Activated T-cell treated with anti-CD3 and anti-CD28 coated beads for 1 hour (primary cell): ENCODE data around the gene PLCB1.
"Not testable (repeated sequence)": the region's sequence is repeated elsewhere in the genome, so short reads cannot be mapped to it uniquely, and the experiment has no call there.

ENCODE experiments used
- DNase-seq: peaks from one replicate; pipeline ENCODE4 v3.0.0-alpha.2; 2020; ENCODE audit warnings: low read depth

The PLCB1 gene

DNA sequence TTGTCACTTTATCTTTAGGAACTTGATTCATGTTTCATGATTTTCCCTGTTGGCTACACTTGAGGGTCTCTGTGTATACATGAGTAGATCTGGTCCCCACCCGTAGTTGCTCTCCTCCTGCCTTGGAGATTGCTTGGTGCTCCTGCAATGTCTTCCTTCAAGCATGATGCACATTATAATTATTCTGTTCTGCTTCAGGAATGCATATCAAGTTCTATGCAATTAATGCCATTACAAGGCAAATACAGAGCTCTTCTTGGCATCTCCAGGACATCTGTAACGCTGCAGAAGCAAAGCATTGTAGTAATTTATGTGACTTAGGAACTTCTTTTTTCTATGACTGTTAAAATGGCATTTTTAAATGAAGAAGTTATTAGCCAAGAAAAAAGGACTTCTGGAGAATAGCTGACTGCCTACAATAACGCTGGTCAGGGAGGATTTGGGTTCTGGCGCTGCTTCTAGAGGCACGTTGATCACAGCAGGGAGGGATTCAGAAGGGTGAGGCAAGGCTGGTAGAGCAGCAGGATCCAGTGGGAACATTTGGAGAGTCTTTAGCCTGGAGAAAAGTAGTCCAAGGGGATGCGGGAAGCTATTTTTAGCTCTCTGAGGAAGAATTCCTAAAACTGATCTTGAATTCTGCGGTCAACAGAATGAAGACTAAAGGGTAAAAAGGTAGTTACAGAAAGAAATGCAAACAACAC lies 203.6 kb downstream of the PLCB1 start:
- DNase-seq: no peak

- no peak for DNase-seq
Observed at GRCh38 chr20:8339349-8339748, 207.3 kb downstream of the PLCB1 start.

DNA sequence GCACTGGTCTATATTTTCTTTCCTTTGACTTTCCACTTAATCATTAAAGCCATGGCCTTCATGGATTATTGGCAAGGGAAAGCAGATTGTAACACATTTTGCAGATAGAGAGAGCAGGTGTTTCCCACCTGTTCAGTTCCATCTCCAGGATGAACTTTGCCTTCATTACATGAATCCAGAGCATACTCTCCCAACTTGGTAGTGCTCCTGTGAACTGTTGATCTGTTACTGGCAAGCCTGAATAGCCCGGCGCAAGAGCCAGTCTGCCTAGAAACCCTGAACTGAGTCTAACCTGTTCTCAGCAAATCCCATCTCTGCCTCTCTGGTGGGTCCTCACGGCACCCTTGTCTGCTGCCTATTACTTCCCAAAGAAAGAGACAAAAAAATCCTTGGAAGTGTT lies 210.3 kb downstream of the PLCB1 start:
- DNase-seq: no peak

DNA sequence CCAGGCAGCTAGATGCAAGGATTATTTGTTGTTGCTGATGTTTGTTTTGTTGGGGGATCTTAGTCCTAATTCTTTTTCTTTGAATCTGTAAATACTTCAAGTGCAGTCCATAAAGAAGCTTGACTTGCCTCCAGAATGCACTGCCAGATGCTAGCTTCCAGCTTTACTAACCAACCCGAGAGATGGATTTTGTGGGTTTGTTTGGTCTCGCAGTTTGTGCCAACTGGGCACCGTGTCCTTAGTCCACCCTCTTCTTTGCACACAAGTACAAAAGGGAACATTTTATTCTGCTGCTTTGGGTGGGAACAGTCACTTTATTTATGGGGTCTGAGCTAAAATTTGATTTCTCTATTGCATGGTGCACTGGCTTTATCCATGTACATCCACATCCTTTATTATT lies 212.0 kb downstream of the PLCB1 start:
- DNase-seq: no peak

DNA sequence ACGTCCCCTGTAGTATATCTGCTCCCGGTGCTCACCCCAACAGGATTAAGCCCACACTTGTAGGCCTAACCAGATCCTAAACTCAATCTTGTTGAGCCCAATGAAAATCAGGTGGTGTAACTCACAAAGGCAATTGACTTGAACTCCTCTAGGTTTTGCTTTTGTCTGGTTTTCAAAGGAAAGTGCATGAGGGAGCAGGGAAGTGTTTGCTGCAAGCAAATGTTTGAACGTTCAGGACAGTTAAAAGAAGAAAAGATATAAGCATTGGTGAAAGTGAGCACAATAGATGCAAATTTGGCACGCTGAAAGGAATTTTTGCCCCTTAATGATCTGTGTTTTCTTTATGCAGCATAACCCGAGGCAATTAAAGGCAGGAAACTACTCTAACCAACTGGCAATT lies 212.6 kb downstream of the PLCB1 start:
- DNase-seq: no peak

DNA sequence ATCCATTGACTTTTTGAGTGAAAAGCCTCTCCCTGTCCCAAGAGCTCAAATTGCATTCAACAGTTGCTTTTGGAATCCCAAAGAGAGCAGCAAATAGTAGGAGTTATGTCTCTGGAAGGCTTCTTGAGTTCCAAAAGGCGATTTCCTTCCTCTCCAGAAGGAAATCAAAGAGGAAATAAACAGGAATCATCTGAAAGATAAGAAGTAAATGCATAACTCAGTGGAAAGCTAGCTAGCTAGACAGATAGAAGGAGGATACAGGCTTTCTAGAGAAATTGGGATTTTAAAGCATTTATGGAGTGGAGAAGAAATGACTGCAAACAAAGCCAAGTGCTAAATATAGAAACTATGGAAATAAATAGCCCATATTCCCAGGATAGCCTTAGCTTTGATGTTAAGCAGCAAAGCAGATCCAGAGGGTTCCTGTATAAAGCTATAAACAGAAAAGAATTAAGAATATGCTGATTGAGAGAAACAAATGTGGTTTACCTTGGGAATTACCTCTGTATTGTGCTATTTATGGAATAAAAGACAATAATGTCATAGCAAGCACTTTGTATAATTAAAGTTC lies 214.7 kb downstream of the PLCB1 start:
- no peak for DNase-seq

DNA sequence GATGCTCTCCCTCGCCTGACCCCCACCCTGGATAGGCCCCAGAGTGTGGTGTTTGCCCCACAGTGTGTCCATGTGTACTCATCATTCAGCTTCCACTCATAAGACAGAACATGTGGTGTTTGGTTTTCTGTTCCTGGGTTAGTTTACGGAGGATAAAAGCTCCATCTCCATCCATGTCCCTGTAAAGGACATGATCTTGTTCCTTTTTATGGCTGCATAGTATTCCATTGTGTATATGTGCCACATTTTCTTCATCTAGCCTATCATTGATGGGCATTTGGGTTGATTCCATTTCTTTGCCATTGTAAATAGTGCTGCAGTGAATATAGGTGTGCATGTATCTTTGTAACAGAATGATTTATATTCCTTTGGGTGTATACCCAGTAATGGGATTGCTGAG lies 218.2 kb downstream of the PLCB1 start:
- DNase-seq: not testable (repeated sequence)

DNA sequence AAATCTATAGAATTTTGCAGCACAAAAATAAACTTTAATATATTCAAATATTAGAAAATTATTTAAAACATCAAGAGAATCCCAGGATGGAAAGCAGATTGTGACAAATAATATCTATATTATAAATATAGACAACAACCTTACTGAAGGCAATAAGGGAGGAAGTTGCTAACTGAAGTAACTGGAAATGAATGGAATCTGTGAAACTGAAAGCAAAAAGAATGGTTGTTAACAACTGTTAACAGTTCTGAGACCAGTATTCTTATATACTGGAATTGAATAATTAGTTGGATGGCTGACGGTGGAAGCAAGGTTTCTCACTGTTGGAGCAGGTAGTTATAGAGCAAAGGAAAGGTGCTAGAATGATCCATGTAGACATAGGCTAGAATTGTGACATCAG lies 220.4 kb downstream of the PLCB1 start:
- DNase-seq: no peak

DNA sequence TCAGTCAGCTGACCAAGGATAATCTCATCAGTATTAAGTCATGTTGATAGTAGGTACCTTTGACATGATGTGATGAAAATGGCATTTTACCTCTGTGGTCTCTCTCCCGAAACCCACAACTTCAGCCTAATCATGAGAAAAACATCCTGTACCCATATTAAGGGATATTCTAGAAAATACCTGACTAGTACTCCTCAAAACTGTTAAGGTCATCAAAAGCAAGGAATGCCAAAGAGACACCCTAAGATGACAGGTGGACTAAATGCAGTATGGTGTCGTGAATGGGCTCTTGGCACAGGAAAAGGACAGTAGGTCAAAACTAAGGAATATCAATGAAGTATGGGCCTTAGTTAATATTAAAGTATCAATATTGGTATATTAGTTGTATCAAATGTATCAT lies 221.4 kb downstream of the PLCB1 start:
- no peak for DNase-seq

DNA sequence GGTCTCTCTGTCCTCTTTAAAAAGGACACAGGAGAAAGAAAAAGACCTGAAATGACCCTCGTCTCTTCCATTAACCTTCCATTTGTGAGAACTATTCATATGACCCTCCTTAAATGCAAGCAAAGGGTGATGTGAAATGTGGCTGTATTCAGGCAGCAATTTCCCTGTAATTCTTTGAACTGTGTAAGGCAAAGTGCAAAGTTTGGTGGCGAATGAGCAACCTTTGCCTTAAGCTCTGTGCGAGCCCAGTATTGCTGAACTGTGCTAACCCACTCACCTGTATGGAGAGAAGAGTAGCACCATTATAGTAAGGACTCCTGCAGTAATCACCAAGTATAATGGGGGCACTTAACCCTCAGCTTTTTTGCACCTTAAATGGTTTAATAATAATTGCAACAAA lies 223.4 kb downstream of the PLCB1 start:
- no peak for DNase-seq

GRCh38 chr20:8356806-8357205 lies 224.7 kb downstream of the PLCB1 start:
- DNase-seq: no peak

DNA sequence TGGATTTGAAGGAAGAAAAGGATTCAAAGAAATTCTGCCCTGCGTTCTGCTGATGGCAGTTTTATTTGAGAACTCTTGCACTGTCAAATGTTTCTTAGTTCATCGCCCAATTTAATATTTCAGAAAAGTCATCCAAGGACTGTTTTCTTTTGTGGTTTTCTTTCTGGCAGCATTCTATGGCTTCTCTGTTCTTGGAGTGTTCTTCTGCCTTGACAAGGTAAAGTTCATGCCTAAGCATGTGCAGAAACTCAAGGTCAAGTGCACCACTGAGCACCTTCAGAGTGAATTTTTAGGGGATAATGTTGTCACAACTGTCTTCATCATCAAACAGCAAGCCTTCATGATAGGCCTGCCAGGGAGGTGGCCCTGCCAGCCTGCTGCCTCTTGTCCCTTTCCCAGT lies 225.6 kb downstream of the PLCB1 start:
- DNase-seq: no peak

- DNase-seq: no peak
Observed at GRCh38 chr20:8360035-8360434, 228.0 kb downstream of the PLCB1 start.

GRCh38 chr20:8361006-8361652 lies 229.1 kb downstream of the PLCB1 start:
- no peak for DNase-seq

DNA sequence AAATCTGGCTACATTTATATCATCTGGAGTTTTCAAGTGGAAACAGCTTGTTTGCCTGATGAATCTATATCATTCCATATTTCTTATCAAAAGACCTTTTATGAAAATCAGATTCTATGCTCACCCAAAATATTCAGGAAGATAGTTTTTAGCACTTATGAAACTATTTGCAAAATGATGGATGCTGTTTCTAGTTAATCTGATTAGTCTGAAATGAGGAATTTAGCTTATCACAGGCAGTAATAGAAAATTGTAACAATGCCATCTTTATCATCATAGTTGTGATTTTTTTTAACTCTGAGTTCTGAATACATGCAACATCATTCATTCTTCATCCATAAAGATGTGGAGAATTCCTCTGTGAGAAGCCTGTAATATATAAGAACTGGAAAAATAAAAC lies 229.7 kb downstream of the PLCB1 start:
- DNase-seq: no peak

DNA sequence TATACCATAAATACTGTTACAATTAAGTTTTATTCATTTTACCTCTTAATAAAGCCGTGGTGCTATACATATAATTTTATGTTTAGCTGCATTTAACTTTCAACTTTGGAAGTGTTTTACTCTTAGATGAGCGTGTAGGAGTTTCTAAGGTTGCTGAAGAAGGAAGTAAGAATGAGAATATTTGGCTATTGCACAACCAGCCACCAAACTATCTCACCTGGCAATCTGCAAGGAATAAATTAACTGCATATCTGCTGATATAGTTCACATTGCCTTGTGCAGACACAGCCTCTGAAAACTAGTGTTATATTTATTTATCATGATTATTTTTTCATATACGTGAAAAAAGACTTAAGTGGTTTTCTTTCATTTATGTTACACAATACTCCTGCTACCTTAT lies 230.4 kb downstream of the PLCB1 start:
- DNase-seq: no peak

GRCh38 chr20:8363970-8364733 lies 232.1 kb downstream of the PLCB1 start:
- DNase-seq: no peak

DNA sequence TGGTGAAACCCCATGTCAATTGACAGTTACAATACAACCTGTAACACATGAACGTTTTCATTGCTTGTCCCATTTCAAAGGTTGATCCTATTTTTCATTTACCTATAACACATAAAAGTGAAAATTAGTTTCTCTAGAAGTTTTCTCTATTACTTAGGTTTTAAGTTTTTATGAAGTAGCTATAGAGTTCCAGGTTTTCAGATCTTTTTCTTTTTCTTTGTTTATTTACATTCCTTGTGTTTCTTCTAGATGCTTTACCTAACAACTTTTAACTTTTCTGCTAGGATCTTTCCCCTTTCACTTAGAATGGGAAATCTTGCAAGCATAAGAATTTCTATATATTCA lies 232.6 kb downstream of the PLCB1 start:
- no peak for DNase-seq

- DNase-seq: no peak
Observed at GRCh38 chr20:8365634-8366033, 233.6 kb downstream of the PLCB1 start.

GRCh38 chr20:8366303-8366923 lies 234.3 kb downstream of the PLCB1 start:
- DNase-seq: no peak

- no peak for DNase-seq
Observed at GRCh38 chr20:8367689-8368088, 235.6 kb downstream of the PLCB1 start.

GRCh38 chr20:8368670-8369069 lies 236.6 kb downstream of the PLCB1 start:
- DNase-seq: no peak

DNA sequence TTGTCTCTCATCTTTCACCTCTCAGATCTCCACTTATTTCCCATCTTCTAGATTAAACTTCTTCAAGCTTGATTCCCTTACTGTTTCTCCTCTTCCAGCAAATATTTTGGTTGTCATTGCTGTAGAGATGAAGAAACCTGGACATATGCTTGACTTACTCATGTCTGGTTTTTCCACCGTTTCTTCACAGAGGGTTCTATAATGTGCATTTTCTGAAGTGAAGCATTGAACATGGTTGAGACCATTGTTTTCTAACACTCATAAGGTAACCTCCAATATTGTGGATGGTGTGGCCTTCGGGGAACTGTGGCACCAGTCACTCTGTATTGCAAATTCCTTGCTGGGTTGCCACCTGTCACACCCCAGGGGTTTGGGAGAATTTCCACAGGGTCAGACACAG lies 237.2 kb downstream of the PLCB1 start:
- DNase-seq: no peak
